ENCODE results near the gene CFAP47.

The CFAP47 gene

DNA sequence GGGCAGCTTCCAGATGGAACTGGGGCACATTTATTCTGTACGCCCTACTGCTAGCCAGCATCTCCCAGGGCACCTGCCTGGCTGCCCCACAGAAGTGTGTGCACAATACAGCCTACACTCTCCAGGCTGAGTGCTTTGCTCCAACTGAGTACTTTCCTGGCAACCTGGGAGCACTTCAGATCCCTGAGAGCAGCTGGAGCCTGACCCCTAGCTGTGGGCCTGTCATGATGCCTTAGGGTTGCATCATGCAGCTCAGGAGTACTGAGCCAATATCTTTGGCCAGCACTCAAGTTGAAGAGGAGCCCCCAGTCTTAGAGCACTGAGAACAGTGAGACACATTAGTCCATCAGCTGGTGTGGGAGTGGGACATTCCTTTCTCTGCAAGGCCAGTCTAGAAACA lies 321.9 kb downstream of the CFAP47 start:
- no peak for TF ChIP-seq TAF1 (IDR thresholded peaks at IDR 0.05; ENCODE audit: borderline replicate concordance, insufficient read depth, low read length)

GRCh38 chrX:36266155-36266554 lies 346.6 kb downstream of the CFAP47 start:
- TF ChIP-seq FOXP2 (optimal IDR thresholded peaks at IDR 0.05; ENCODE audit: borderline replicate concordance, extremely low read depth, extremely low read length, insufficient read depth) = no peak
- TF ChIP-seq TAF1 (IDR thresholded peaks at IDR 0.05; ENCODE audit: borderline replicate concordance, insufficient read depth, low read length) = no peak
- TF ChIP-seq POLR2AphosphoS5 (IDR thresholded peaks at IDR 0.05; ENCODE audit: low read depth, low read length) = no peak
- no peak for TF ChIP-seq REST (IDR thresholded peaks at IDR 0.05; ENCODE audit: insufficient read depth in 1 of 2, low read depth in 2 of 2, low read length in 2 of 2)
- TF ChIP-seq SIN3A (IDR thresholded peaks at IDR 0.05; ENCODE audit: borderline replicate concordance, insufficient read depth, low read length) = no peak

DNA sequence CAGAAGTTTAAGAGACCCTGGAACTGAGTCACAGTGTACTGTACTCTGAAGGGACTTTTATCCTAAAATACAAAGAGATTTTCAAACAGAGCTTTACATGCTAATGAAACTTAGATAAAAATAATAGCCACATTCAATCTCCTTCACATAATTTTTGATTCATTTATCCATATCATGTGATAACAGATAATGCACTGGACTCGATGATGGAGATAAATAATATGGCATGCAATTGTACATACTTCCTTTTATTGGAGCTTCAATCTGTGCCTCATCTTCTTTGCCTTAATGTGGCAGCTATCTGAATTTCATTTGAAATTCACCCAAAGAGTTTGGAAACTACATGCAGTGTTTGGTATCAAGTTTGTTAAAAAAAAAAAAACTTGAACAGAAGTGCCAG lies 390.6 kb downstream of the CFAP47 start:
- TF ChIP-seq SIN3A (IDR thresholded peaks at IDR 0.05; ENCODE audit: borderline replicate concordance, insufficient read depth, low read length) = no peak
- no peak for TF ChIP-seq REST (IDR thresholded peaks at IDR 0.05; ENCODE audit: insufficient read depth in 1 of 2, low read depth in 2 of 2, low read length in 2 of 2)
- TF ChIP-seq TAF1 (IDR thresholded peaks at IDR 0.05; ENCODE audit: borderline replicate concordance, insufficient read depth, low read length) = no peak
- TF ChIP-seq POLR2AphosphoS5 (IDR thresholded peaks at IDR 0.05; ENCODE audit: low read depth, low read length) = no peak
- TF ChIP-seq FOXP2 (optimal IDR thresholded peaks at IDR 0.05; ENCODE audit: borderline replicate concordance, extremely low read depth, extremely low read length, insufficient read depth) = no peak

DNA sequence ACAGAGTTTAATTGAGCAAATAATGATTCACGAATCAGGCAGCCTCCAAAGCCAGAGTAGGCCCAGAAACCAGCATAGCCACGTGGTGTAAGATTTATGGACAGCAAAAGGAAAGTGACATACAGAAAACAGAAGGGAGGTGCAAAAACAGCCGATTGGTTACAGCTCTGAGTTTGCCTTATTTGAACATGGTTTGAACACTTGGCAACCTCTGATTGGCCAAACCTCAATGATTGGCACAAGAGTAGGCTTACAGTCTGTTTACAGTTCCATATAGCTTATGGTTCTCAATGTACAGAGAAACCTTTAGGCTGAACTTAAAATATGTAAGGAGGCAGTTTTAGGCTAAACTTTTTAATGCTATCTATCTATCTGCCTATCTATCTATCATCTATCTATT lies 394.8 kb downstream of the CFAP47 start:
- no peak for TF ChIP-seq FOXP2 (optimal IDR thresholded peaks at IDR 0.05; ENCODE audit: borderline replicate concordance, extremely low read depth, extremely low read length, insufficient read depth)
- TF ChIP-seq SIN3A (IDR thresholded peaks at IDR 0.05; ENCODE audit: borderline replicate concordance, insufficient read depth, low read length) = no peak
- TF ChIP-seq REST (IDR thresholded peaks at IDR 0.05; ENCODE audit: insufficient read depth in 1 of 2, low read depth in 2 of 2, low read length in 2 of 2) = no peak
- TF ChIP-seq TAF1 (IDR thresholded peaks at IDR 0.05; ENCODE audit: borderline replicate concordance, insufficient read depth, low read length) = no peak
- no peak for TF ChIP-seq POLR2AphosphoS5 (IDR thresholded peaks at IDR 0.05; ENCODE audit: low read depth, low read length)

DNA sequence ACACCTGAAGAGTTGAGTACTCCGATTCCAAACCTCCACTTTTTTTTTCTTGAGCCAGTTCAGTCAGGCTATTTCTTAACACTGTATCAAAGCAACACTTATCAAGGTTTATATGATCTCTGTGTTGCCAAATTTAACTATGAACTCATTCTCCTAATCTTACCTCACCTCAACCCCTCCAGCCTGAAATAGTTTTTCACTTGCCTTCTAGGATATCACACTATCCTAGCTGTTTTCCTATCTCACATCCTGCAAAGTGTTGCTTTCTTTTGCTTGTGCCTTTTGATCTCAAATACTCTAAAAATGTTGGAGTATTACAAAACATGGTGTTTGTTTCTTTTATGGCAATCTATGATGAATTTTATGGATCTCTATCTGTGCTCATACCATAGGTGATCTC lies 415.0 kb downstream of the CFAP47 start:
- TF ChIP-seq POLR2AphosphoS5 (IDR thresholded peaks at IDR 0.05; ENCODE audit: low read depth, low read length) = no peak
- no peak for TF ChIP-seq SIN3A (IDR thresholded peaks at IDR 0.05; ENCODE audit: borderline replicate concordance, insufficient read depth, low read length)
- no peak for TF ChIP-seq TAF1 (IDR thresholded peaks at IDR 0.05; ENCODE audit: borderline replicate concordance, insufficient read depth, low read length)
- no peak for TF ChIP-seq REST (IDR thresholded peaks at IDR 0.05; ENCODE audit: insufficient read depth in 1 of 2, low read depth in 2 of 2, low read length in 2 of 2)
- no peak for TF ChIP-seq FOXP2 (optimal IDR thresholded peaks at IDR 0.05; ENCODE audit: borderline replicate concordance, extremely low read depth, extremely low read length, insufficient read depth)
